8988T (cell line): ENCODE results near the gene PLEKHG7.
"Not testable (repeated sequence)": the region's sequence is repeated elsewhere in the genome, so short reads cannot be mapped to it uniquely, and the experiment has no call there.

ENCODE experiments used
- DNase-seq: peaks from one replicate; pipeline ENCODE4 v3.0.0; 2011

PLEKHG7 gene

GRCh38 chr12:92753976-92754885 lies 51.4 kb downstream of the PLEKHG7 start:
- no peak for DNase-seq

GRCh38 chr12:92756898-92757596 lies 54.3 kb downstream of the PLEKHG7 start:
- DNase-seq: no peak

- DNase-seq: no peak
These were observed 54.9 kb downstream of the PLEKHG7 start for GRCh38 chr12:92757597-92758121.

- no peak for DNase-seq
These were observed 57.0 kb downstream of the PLEKHG7 start for GRCh38 chr12:92759634-92760268.

GRCh38 chr12:92762773-92763172 lies 60.0 kb downstream of the PLEKHG7 start:
- DNase-seq: no peak

GRCh38 chr12:92764831-92765230 lies 62.0 kb downstream of the PLEKHG7 start:
- DNase-seq: no peak

GRCh38 chr12:92765871-92766270 lies 63.1 kb downstream of the PLEKHG7 start:
- DNase-seq: no peak

GRCh38 chr12:92769124-92769901 lies 66.5 kb downstream of the PLEKHG7 start:
- no peak for DNase-seq

GRCh38 chr12:92771001-92771400 lies 68.2 kb downstream of the PLEKHG7 start:
- no peak for DNase-seq

GRCh38 chr12:92775416-92775815 lies 72.6 kb downstream of the PLEKHG7 start:
- DNase-seq: no peak

- no peak for DNase-seq
These were observed 75.7 kb downstream of the PLEKHG7 start for GRCh38 chr12:92778525-92778924.

- DNase-seq: no peak
These were observed 77.1 kb downstream of the PLEKHG7 start for GRCh38 chr12:92779902-92780301.

- DNase-seq: no peak
These were observed 81.6 kb downstream of the PLEKHG7 start for GRCh38 chr12:92784356-92784755.

GRCh38 chr12:92784797-92785562 lies 82.2 kb downstream of the PLEKHG7 start:
- DNase-seq: peak; percentile 11

GRCh38 chr12:92785563-92785950 lies 82.8 kb downstream of the PLEKHG7 start:
- DNase-seq: no peak

GRCh38 chr12:92786045-92786444 lies 83.3 kb downstream of the PLEKHG7 start:
- DNase-seq: no peak

- DNase-seq: not testable (repeated sequence)
These were observed 91.6 kb downstream of the PLEKHG7 start for GRCh38 chr12:92794356-92794755.

- no peak for DNase-seq
These were observed 92.0 kb downstream of the PLEKHG7 start for GRCh38 chr12:92794814-92795213.

- DNase-seq: no peak
These were observed 93.9 kb downstream of the PLEKHG7 start for GRCh38 chr12:92796650-92797049.

GRCh38 chr12:92802906-92803305 lies 100.1 kb downstream of the PLEKHG7 start:
- no peak for DNase-seq

GRCh38 chr12:92803903-92804302 lies 101.1 kb downstream of the PLEKHG7 start:
- no peak for DNase-seq

GRCh38 chr12:92810370-92810769 lies 107.6 kb downstream of the PLEKHG7 start:
- DNase-seq: no peak
